Skin epidermis (tissue), 12 donors: ENCODE measurements around the gene PASD1.
"Not testable (repeated sequence)": the region's sequence is repeated elsewhere in the genome, so short reads cannot be mapped to it uniquely, and the experiment has no call there.

Experiments used
- H3K27ac ChIP-seq, 21 experiments: fragments of 200-600 bp; sonication (generic) in 11 of 21; one replicate each; pipeline ENCODE4 v1.5.0; 2020; ENCODE audit warnings: mild to moderate bottlenecking in 3 of 21, inconsistent platforms in 2 of 21, moderate library complexity in 2 of 21
- H3K4me3 ChIP-seq, 7 experiments: fragments of 200-600 bp; sonication (generic) in 2 of 7; one replicate each; pipeline ENCODE4 v1.5.0; 2020; ENCODE audit warnings: inconsistent platforms in 2 of 7, mild to moderate bottlenecking in 2 of 7, moderate library complexity in 1 of 7

PASD1 gene

GRCh38 chrX:151604931-151605330 is 41.5 kb downstream of the PASD1 start:
- Histone ChIP-seq H3K4me3 (no peak overlapping the region), H3K27ac (no peak overlapping the region)

- Histone ChIP-seq H3K4me3 (no peak overlapping the region), H3K27ac (no peak overlapping the region)
These were observed 45.7 kb downstream of the PASD1 start for GRCh38 chrX:151609222-151609621.

GRCh38 chrX:151621422-151621821 is 57.9 kb downstream of the PASD1 start:
- no peak overlapping the region for H3K27ac ChIP-seq
- no peak overlapping the region for H3K4me3 ChIP-seq

- H3K27ac ChIP-seq = no peak overlapping the region
- H3K4me3 ChIP-seq = no peak overlapping the region
These were observed 61.2 kb downstream of the PASD1 start for GRCh38 chrX:151624677-151625076.

- Histone ChIP-seq H3K4me3 (no peak overlapping the region), H3K27ac (no peak overlapping the region)
These were observed 68.3 kb downstream of the PASD1 start for GRCh38 chrX:151631822-151632221.

GRCh38 chrX:151633157-151633556 is 69.7 kb downstream of the PASD1 start:
- H3K27ac ChIP-seq = no peak overlapping the region

GRCh38 chrX:151634937-151635336 is 71.5 kb downstream of the PASD1 start:
- Histone ChIP-seq H3K4me3 (no peak overlapping the region), H3K27ac (no peak overlapping the region)

More at GRCh38 chrX:151633157-151633556, 69.7 kb downstream of the PASD1 start:
- no peak overlapping the region for H3K4me3 ChIP-seq

GRCh38 chrX:151641564-151641963 is 78.1 kb downstream of the PASD1 start:
- Histone ChIP-seq H3K4me3 (no peak overlapping the region), H3K27ac (no peak overlapping the region)

GRCh38 chrX:151675121-151675746 is 111.8 kb downstream of the PASD1 start:
- Histone ChIP-seq H3K27ac (no peak overlapping the region), H3K4me3 (no peak overlapping the region)

GRCh38 chrX:151676196-151676595 is 112.7 kb downstream of the PASD1 start:
- Histone ChIP-seq H3K4me3 (no peak overlapping the region), H3K27ac (no peak overlapping the region)

GRCh38 chrX:151679798-151680402 is 116.4 kb downstream of the PASD1 start:
- Histone ChIP-seq H3K27ac (no peak overlapping the region), H3K4me3 (no peak overlapping the region)

GRCh38 chrX:151680805-151681204 is 117.3 kb downstream of the PASD1 start:
- no peak overlapping the region for H3K27ac ChIP-seq
- no peak overlapping the region for H3K4me3 ChIP-seq

GRCh38 chrX:151687635-151688034 is 124.2 kb downstream of the PASD1 start:
- no peak overlapping the region for H3K27ac ChIP-seq
- H3K4me3 ChIP-seq = no peak overlapping the region

- no peak overlapping the region for H3K4me3 ChIP-seq
These were observed 125.2 kb downstream of the PASD1 start for GRCh38 chrX:151688695-151689094.

GRCh38 chrX:151692825-151693224 is 129.3 kb downstream of the PASD1 start:
- no peak overlapping the region for H3K27ac ChIP-seq

More at GRCh38 chrX:151688695-151689094, 125.2 kb downstream of the PASD1 start:
- no peak overlapping the region for H3K27ac ChIP-seq

GRCh38 chrX:151694121-151694520 is 130.6 kb downstream of the PASD1 start:
- Histone ChIP-seq H3K4me3 (no peak overlapping the region), H3K27ac (no peak overlapping the region)

More at GRCh38 chrX:151692825-151693224, 129.3 kb downstream of the PASD1 start:
- H3K4me3 ChIP-seq = no peak overlapping the region

- H3K4me3 ChIP-seq = peak within 1 kb of the TSS in 1 of 7 experiments; percentile 22
- peak within 1 kb of the TSS in 5 of 21 experiments; percentile 43 to 70 (median 56) for H3K27ac ChIP-seq
These were observed 131.4 kb downstream of the PASD1 start, which contains the start of gene PRRG3 for GRCh38 chrX:151694661-151695582. Gene PRRG3 (plus strand): TSS chrX:151695458. CDS start chrX:151698815, 3,357 bp downstream.

- H3K27ac ChIP-seq = peak overlapping the region in 4 of 21 experiments; percentile 43 to 67 (median 55)
- H3K4me3 ChIP-seq = no peak overlapping the region
These were observed 132.3 kb downstream of the PASD1 start for GRCh38 chrX:151695583-151696340.

- peak overlapping the region in 2 of 21 experiments; percentile 10 to 24 for H3K27ac ChIP-seq
- not testable (repeated sequence) for H3K4me3 ChIP-seq
These were observed 133.6 kb downstream of the PASD1 start for GRCh38 chrX:151697082-151697481.

- peak overlapping the region in 1 of 21 experiments; percentile 24 for H3K27ac ChIP-seq
- no peak overlapping the region for H3K4me3 ChIP-seq
These were observed 134.0 kb downstream of the PASD1 start for GRCh38 chrX:151697522-151697921.
